Measurements from ENCODE around the gene TAGLN.

TAGLN gene

DNA sequence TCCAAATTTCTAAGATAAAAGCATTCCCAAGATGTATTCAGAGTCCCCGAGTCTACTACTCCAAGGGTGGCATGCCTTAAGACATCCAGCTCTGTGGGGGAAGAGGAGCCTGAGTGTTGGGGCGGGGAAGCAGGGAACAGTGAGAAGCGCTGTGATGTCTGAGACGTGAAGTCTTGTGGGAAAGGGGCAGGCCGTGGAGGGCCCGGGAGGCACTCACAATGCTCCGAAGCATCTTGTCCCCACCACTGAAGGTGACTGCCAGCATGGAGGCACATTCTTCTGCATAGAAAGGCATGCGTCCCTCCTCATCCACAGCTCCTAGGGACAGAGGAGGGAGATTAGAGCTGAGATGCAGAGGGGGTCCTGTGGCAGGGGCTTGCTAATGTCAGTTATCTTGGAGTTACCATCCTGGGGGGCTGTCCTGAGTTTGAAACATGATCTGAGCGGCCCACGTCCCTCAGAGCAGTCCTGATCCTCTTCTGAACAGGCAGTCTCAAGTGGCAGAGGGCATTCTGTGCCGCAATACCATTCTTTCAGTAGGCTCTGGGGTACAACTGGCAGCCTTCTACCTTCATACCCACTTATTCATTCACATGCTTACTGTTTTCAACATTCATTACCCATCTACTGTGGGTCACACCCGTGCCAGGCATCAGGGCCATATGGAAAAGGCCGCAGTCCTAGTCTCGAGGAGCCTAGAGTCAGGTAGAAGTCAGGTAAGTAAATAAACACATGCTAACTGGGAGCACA, 24.0 kb downstream of the TAGLN start:
- peaks cover 43 to 62% of the 10 kb centered on the region in 2 donors for H3K4me1 ChIP-seq (ENCODE audit: control insufficient read depth in 1 of 2, insufficient read depth in 2 of 2, low read length in 2 of 2)
- peak overlapping the region in 1 of 2 donors; percentile 13 for H3K9ac ChIP-seq (ENCODE audit: low read depth in 1 of 2, low read length in 2 of 2)
- H3K4me3 ChIP-seq (ENCODE audit: low read depth in 1 of 2, low read length in 2 of 2), result no peak overlapping the region
- no peaks in the 10 kb centered on the region for H3K27me3 ChIP-seq (ENCODE audit: control insufficient read depth in 1 of 2, insufficient read depth in 2 of 2, low read length in 2 of 2)
- H3K9me3 ChIP-seq (ENCODE audit: control insufficient read depth in 1 of 2, low read length in 2 of 2), result no peaks in the 10 kb centered on the region
- peaks cover 48 to 77% of the 10 kb centered on the region in 2 donors for H3K36me3 ChIP-seq (ENCODE audit: control insufficient read depth in 1 of 2, insufficient read depth in 2 of 2, low read length in 2 of 2)
- H3K27ac ChIP-seq (ENCODE audit: low read depth, low read length), result no peak overlapping the region

- H3K36me3 ChIP-seq (ENCODE audit: control insufficient read depth in 1 of 2, insufficient read depth in 2 of 2, low read length in 2 of 2), result peaks cover 46 to 77% of the 10 kb centered on the region in 2 donors
- H3K9me3 ChIP-seq (ENCODE audit: control insufficient read depth in 1 of 2, low read length in 2 of 2), result no peaks in the 10 kb centered on the region
- H3K4me1 ChIP-seq (ENCODE audit: control insufficient read depth in 1 of 2, insufficient read depth in 2 of 2, low read length in 2 of 2), result peaks cover 43 to 58% of the 10 kb centered on the region in 2 donors
- peak overlapping the region; percentile 42 to 49 for H3K4me3 ChIP-seq (ENCODE audit: low read depth in 1 of 2, low read length in 2 of 2)
- no peak overlapping the region for H3K27ac ChIP-seq (ENCODE audit: low read depth, low read length)
- H3K27me3 ChIP-seq (ENCODE audit: control insufficient read depth in 1 of 2, insufficient read depth in 2 of 2, low read length in 2 of 2), result no peaks in the 10 kb centered on the region
- H3K9ac ChIP-seq (ENCODE audit: low read depth in 1 of 2, low read length in 2 of 2), result peak overlapping the region in 1 of 2 donors; percentile 13
These were observed 24.8 kb downstream of the TAGLN start for GRCh38 chr11:117223741-117224689.

- Histone ChIP-seq H3K9ac (ENCODE audit: low read depth in 1 of 2, low read length in 2 of 2) (no peak overlapping the region), H3K4me1 (ENCODE audit: control insufficient read depth in 1 of 2, insufficient read depth in 2 of 2, low read length in 2 of 2) (peaks cover 43 to 54% of the 10 kb centered on the region in 2 donors), H3K36me3 (ENCODE audit: control insufficient read depth in 1 of 2, insufficient read depth in 2 of 2, low read length in 2 of 2) (peaks cover 45 to 80% of the 10 kb centered on the region in 2 donors), H3K9me3 (ENCODE audit: control insufficient read depth in 1 of 2, low read length in 2 of 2) (no peaks in the 10 kb centered on the region), H3K27ac (ENCODE audit: low read depth, low read length) (no peak overlapping the region), H3K27me3 (ENCODE audit: control insufficient read depth in 1 of 2, insufficient read depth in 2 of 2, low read length in 2 of 2) (no peaks in the 10 kb centered on the region), H3K4me3 (ENCODE audit: low read depth in 1 of 2, low read length in 2 of 2) (no peak overlapping the region)
These were observed 26.5 kb downstream of the TAGLN start for GRCh38 chr11:117225553-117226170.

GRCh38 chr11:117226388-117227385, 27.5 kb downstream of the TAGLN start:
- H3K27ac ChIP-seq (ENCODE audit: low read depth, low read length), result no peak overlapping the region
- H3K4me1 ChIP-seq (ENCODE audit: control insufficient read depth in 1 of 2, insufficient read depth in 2 of 2, low read length in 2 of 2), result peaks cover 42 to 52% of the 10 kb centered on the region in 2 donors
- no peak overlapping the region for H3K9ac ChIP-seq (ENCODE audit: low read depth in 1 of 2, low read length in 2 of 2)
- no peaks in the 10 kb centered on the region for H3K27me3 ChIP-seq (ENCODE audit: control insufficient read depth in 1 of 2, insufficient read depth in 2 of 2, low read length in 2 of 2)
- no peaks in the 10 kb centered on the region for H3K9me3 ChIP-seq (ENCODE audit: control insufficient read depth in 1 of 2, low read length in 2 of 2)
- peaks cover 38 to 71% of the 10 kb centered on the region in 2 donors for H3K36me3 ChIP-seq (ENCODE audit: control insufficient read depth in 1 of 2, insufficient read depth in 2 of 2, low read length in 2 of 2)
- H3K4me3 ChIP-seq (ENCODE audit: low read depth in 1 of 2, low read length in 2 of 2), result no peak overlapping the region

DNA sequence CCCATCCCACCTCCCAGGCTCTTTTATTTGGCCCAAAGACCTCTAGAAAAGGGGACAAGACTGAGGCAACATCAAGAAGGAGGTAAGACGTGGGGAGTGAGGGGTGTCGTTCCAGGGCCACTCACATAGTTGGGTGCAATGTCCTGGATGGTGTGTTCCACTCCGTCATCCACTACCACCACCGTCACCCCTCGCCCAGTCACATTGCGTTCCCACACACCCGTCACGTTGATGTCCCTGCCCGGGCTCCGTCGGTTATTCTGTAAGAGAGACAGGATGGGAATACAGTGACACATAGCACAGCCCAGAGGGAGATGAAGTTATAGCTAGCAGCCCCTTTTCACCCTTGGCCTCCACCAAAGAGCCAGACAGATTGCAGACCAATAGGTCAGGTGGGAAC, 28.9 kb downstream of the TAGLN start:
- peaks cover 34 to 59% of the 10 kb centered on the region in 2 donors for H3K36me3 ChIP-seq (ENCODE audit: control insufficient read depth in 1 of 2, insufficient read depth in 2 of 2, low read length in 2 of 2)

GRCh38 chr11:117229411-117229810, 30.2 kb downstream of the TAGLN start:
- H3K4me1 ChIP-seq (ENCODE audit: control insufficient read depth in 1 of 2, insufficient read depth in 2 of 2, low read length in 2 of 2), result peaks cover 36 to 40% of the 10 kb centered on the region in 2 donors
- H3K9ac ChIP-seq (ENCODE audit: low read depth in 1 of 2, low read length in 2 of 2), result no peak overlapping the region
- no peaks in the 10 kb centered on the region for H3K9me3 ChIP-seq (ENCODE audit: control insufficient read depth in 1 of 2, low read length in 2 of 2)
- H3K27me3 ChIP-seq (ENCODE audit: control insufficient read depth in 1 of 2, insufficient read depth in 2 of 2, low read length in 2 of 2), result no peaks in the 10 kb centered on the region
- peaks cover 25 to 49% of the 10 kb centered on the region in 2 donors for H3K36me3 ChIP-seq (ENCODE audit: control insufficient read depth in 1 of 2, insufficient read depth in 2 of 2, low read length in 2 of 2)
- H3K27ac ChIP-seq (ENCODE audit: low read depth, low read length), result no peak overlapping the region
- no peak overlapping the region for H3K4me3 ChIP-seq (ENCODE audit: low read depth in 1 of 2, low read length in 2 of 2)

More for the DNA sequence above, 28.9 kb downstream of the TAGLN start:
- Histone ChIP-seq H3K27ac (ENCODE audit: low read depth, low read length) (no peak overlapping the region), H3K4me1 (ENCODE audit: control insufficient read depth in 1 of 2, insufficient read depth in 2 of 2, low read length in 2 of 2) (peaks cover 44 to 45% of the 10 kb centered on the region in 2 donors), H3K27me3 (ENCODE audit: control insufficient read depth in 1 of 2, insufficient read depth in 2 of 2, low read length in 2 of 2) (no peaks in the 10 kb centered on the region), H3K4me3 (ENCODE audit: low read depth in 1 of 2, low read length in 2 of 2) (no peak overlapping the region), H3K9ac (ENCODE audit: low read depth in 1 of 2, low read length in 2 of 2) (no peak overlapping the region), H3K9me3 (ENCODE audit: control insufficient read depth in 1 of 2, low read length in 2 of 2) (no peaks in the 10 kb centered on the region)

DNA sequence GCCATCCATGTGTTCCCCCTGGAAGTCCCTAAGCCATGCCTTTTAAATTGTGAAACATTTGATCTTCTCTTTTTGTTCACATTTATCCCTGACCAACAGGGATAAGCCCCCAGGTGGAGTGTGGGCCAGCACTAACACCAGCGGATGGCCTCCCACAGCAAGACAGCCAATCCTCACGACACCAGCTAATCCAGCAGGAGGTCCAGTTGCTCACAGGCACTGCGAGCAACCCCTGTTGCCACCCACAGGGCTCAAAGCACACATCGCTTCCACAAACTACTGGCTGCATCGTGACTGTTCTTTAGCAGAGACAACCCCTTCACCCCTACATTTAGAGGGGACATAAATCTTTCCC, 30.7 kb downstream of the TAGLN start:
- Histone ChIP-seq H3K4me1 (ENCODE audit: control insufficient read depth in 1 of 2, insufficient read depth in 2 of 2, low read length in 2 of 2) (peaks cover 34 to 38% of the 10 kb centered on the region in 2 donors), H3K4me3 (ENCODE audit: low read depth in 1 of 2, low read length in 2 of 2) (peak overlapping the region; percentile 93 to 94), H3K9me3 (ENCODE audit: control insufficient read depth in 1 of 2, low read length in 2 of 2) (no peaks in the 10 kb centered on the region), H3K36me3 (ENCODE audit: control insufficient read depth in 1 of 2, insufficient read depth in 2 of 2, low read length in 2 of 2) (peaks cover 25 to 49% of the 10 kb centered on the region in 2 donors), H3K9ac (ENCODE audit: low read depth in 1 of 2, low read length in 2 of 2) (peak overlapping the region; percentile 84 to 93), H3K27ac (ENCODE audit: low read depth, low read length) (no peak overlapping the region), H3K27me3 (ENCODE audit: control insufficient read depth in 1 of 2, insufficient read depth in 2 of 2, low read length in 2 of 2) (no peaks in the 10 kb centered on the region)

DNA sequence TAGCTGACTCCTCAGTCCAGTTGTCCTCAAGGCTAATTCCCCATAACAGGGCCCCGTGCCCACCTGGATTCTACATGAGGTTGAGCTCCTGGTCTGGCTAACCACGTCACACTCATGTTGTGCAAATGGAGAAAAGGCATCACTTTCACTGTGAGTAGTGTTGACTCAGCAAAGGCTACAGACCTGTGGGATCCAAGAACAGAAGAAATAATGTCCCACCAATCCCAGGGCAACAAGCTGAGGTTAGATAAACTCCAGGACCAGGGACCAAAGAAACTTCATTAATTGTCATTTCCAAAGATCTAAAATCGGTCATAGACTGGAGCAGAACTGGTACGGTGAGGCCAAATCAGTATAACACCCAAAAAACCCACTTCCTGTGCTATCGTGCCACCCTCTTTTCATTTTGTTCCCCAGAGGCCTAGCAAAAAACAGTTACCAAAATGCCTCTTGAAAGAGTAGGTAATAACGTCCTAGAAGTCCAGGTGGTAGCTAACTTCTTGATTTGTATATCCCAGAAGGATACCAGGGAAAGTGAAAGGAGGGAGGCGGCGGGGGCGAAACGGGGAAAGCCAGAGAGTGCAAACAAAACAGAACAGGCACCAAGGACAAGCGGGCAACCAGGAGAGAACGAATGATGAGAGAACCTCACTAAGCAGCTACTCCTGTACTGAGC, 31.3 kb downstream of the TAGLN start:
- Histone ChIP-seq H3K27me3 (ENCODE audit: control insufficient read depth in 1 of 2, insufficient read depth in 2 of 2, low read length in 2 of 2) (no peaks in the 10 kb centered on the region), H3K4me1 (ENCODE audit: control insufficient read depth in 1 of 2, insufficient read depth in 2 of 2, low read length in 2 of 2) (peaks cover 33 to 35% of the 10 kb centered on the region in 2 donors), H3K4me3 (ENCODE audit: low read depth in 1 of 2, low read length in 2 of 2) (peak overlapping the region; percentile 93 to 94), H3K36me3 (ENCODE audit: control insufficient read depth in 1 of 2, insufficient read depth in 2 of 2, low read length in 2 of 2) (peaks cover 23 to 46% of the 10 kb centered on the region in 2 donors), H3K9me3 (ENCODE audit: control insufficient read depth in 1 of 2, low read length in 2 of 2) (no peaks in the 10 kb centered on the region), H3K9ac (ENCODE audit: low read depth in 1 of 2, low read length in 2 of 2) (peak overlapping the region; percentile 84 to 93), H3K27ac (ENCODE audit: low read depth, low read length) (no peak overlapping the region)
